Measurements from ENCODE around the gene LBH.

LBH gene

GRCh38 chr2:30277582-30277981, 46.2 kb downstream of the LBH start:
- no peak for FAIRE-seq

- FAIRE-seq: no peak
Observed at GRCh38 chr2:30278419-30278818, 47.1 kb downstream of the LBH start.

GRCh38 chr2:30280596-30281434, 49.5 kb downstream of the LBH start:
- no peak for FAIRE-seq

- FAIRE-seq: no peak
Observed at GRCh38 chr2:30282081-30282480, 50.7 kb downstream of the LBH start.

- FAIRE-seq: no peak
Observed at GRCh38 chr2:30282721-30283120, 51.4 kb downstream of the LBH start.

- FAIRE-seq: no peak
Observed at GRCh38 chr2:30283931-30284565, 52.7 kb downstream of the LBH start.

GRCh38 chr2:30285758-30286157, 54.4 kb downstream of the LBH start:
- FAIRE-seq: no peak

GRCh38 chr2:30287190-30287840, 56.0 kb downstream of the LBH start:
- no peak for FAIRE-seq

- no peak for FAIRE-seq
Observed at GRCh38 chr2:30287857-30288513, 56.7 kb downstream of the LBH start.

GRCh38 chr2:30288561-30288960, 57.2 kb downstream of the LBH start:
- no peak for FAIRE-seq

GRCh38 chr2:30293303-30293921, 62.1 kb downstream of the LBH start:
- FAIRE-seq: no peak

GRCh38 chr2:30294133-30294532, 62.8 kb downstream of the LBH start:
- no peak for FAIRE-seq

GRCh38 chr2:30296496-30296895, 65.2 kb downstream of the LBH start:
- FAIRE-seq: no peak

- no peak for FAIRE-seq
Observed at GRCh38 chr2:30298302-30298701, 67.0 kb downstream of the LBH start.

- no peak for FAIRE-seq
Observed at GRCh38 chr2:30300122-30300455, 68.8 kb downstream of the LBH start.

- FAIRE-seq: no peak
Observed at GRCh38 chr2:30300456-30301221, 69.3 kb downstream of the LBH start.

GRCh38 chr2:30301551-30301950, 70.2 kb downstream of the LBH start:
- FAIRE-seq: no peak

- FAIRE-seq: no peak
Observed at GRCh38 chr2:30302566-30302965, 71.2 kb downstream of the LBH start.

- FAIRE-seq: no peak
Observed at GRCh38 chr2:30303095-30303494, 71.8 kb downstream of the LBH start.

- no peak for FAIRE-seq
Observed at GRCh38 chr2:30305235-30305634, 73.9 kb downstream of the LBH start.

- no peak for FAIRE-seq
Observed at GRCh38 chr2:30306522-30306921, 75.2 kb downstream of the LBH start.

GRCh38 chr2:30308280-30308679, 76.9 kb downstream of the LBH start:
- FAIRE-seq: no peak
